HEK293 (cell line): ENCODE data around the gene S1PR2.

Source experiments
- CTCF ChIA-PET: fragments of 350-600 bp; formaldehyde crosslinking; extraction: SDS; loops from one replicate; lab custom pipeline; 2021; ENCODE audit warnings: antibody characterized with exemption; lab: Yijun Ruan, JAX
- POLR2A ChIA-PET: fragments of 300-600 bp; formaldehyde crosslinking; extraction: SDS; loops from one replicate; lab custom pipeline; 2020; ENCODE audit warnings: antibody characterized with exemption, inconsistent platforms; lab: Yijun Ruan, JAX
- H3K27ac ChIP-seq: fragments of 200-500 bp; sonication (Bioruptor generic); 2 replicates; pipeline ENCODE4 v1.5.1; 2014; ENCODE audit warnings: low read depth, low read length, control low read depth, inconsistent platforms; ENCODE audit errors: extremely low read depth
- H3K36me3 ChIP-seq, 2 experiments: fragments of 200-500 bp in 1 of 2; sonication (Bioruptor generic) in 1 of 2; 1 replicate in 1 of 2; 2 replicates in 1 of 2; pipeline ENCODE4 v1.5.1; 2014 to 2017; ENCODE audit warnings: inconsistent platforms in 2 of 2, low read length in 2 of 2; ENCODE audit not compliant: control insufficient read depth in 2 of 2, insufficient read depth in 1 of 2
- H3K4me1 ChIP-seq: fragments of 200-500 bp; sonication (Bioruptor generic); 2 replicates; pipeline ENCODE4 v1.5.1; 2014; ENCODE audit warnings: mild to moderate bottlenecking, low read length, inconsistent platforms; ENCODE audit not compliant: control insufficient read depth, insufficient read depth
- H3K4me3 ChIP-seq: 2 replicates; pipeline ENCODE4 v1.5.1; 2011; ENCODE audit warnings: low read depth, mild to moderate bottlenecking, control low read depth, low read length, moderate library complexity
- H3K9me3 ChIP-seq: fragments of 200-500 bp; sonication (Bioruptor generic); 2 replicates; pipeline ENCODE4 v1.5.1; 2014; ENCODE audit warnings: low read depth, low read length, inconsistent platforms; ENCODE audit not compliant: control insufficient read depth, insufficient read depth
- GLIS1 ChIP-seq: fragments of 450-650 bp; formaldehyde crosslinking; IDR thresholded peaks from 2 replicates; pipeline ENCODE4 v1.5.1; 2016; ENCODE audit warnings: missing biosample characterization, missing genetic modification characterization
- GLIS2 ChIP-seq: fragments of 450-650 bp; formaldehyde crosslinking; IDR thresholded peaks from 2 replicates; pipeline ENCODE4 v1.5.1; 2016; ENCODE audit warnings: missing biosample characterization, missing genetic modification characterization
- KLF10 ChIP-seq: fragments of 450-650 bp; IDR thresholded peaks from 2 replicates; pipeline ENCODE4 v1.5.1; 2018; ENCODE audit warnings: missing biosample characterization, mild to moderate bottlenecking, missing genetic modification characterization
- KLF9 ChIP-seq: fragments of 450-650 bp; formaldehyde crosslinking; IDR thresholded peaks from 2 replicates; pipeline ENCODE4 v1.5.1; 2016; ENCODE audit warnings: missing biosample characterization, missing genetic modification characterization, low read depth
- MZF1 ChIP-seq: fragments of 450-650 bp; formaldehyde crosslinking; IDR thresholded peaks from 2 replicates; pipeline ENCODE4 v1.5.1; 2017; ENCODE audit warnings: missing biosample characterization, missing genetic modification characterization, borderline replicate concordance
- OVOL3 ChIP-seq: fragments of 450-650 bp; formaldehyde crosslinking; IDR thresholded peaks from 2 replicates; pipeline ENCODE4 v1.5.1; 2016; ENCODE audit warnings: missing biosample characterization, missing genetic modification characterization
- REPIN1 ChIP-seq: fragments of 450-650 bp; formaldehyde crosslinking; IDR thresholded peaks from 2 replicates; pipeline ENCODE4 v1.5.1; 2017; ENCODE audit warnings: missing biosample characterization, missing genetic modification characterization, low read depth
- SP2 ChIP-seq: fragments of 450-650 bp; formaldehyde crosslinking; IDR thresholded peaks from 2 replicates; pipeline ENCODE4 v1.5.1; 2016; ENCODE audit warnings: missing biosample characterization, missing genetic modification characterization
- ZEB2 ChIP-seq: fragments of 450-650 bp; formaldehyde crosslinking; IDR thresholded peaks from 2 replicates; pipeline ENCODE4 v1.5.1; 2016; ENCODE audit warnings: missing biosample characterization, missing genetic modification characterization
- ZIC2 ChIP-seq: fragments of 450-650 bp; formaldehyde crosslinking; IDR thresholded peaks from 2 replicates; pipeline ENCODE4 v1.5.1; 2016; ENCODE audit warnings: missing biosample characterization, missing genetic modification characterization
- ZNF121 ChIP-seq: fragments of 450-650 bp; formaldehyde crosslinking; IDR thresholded peaks from 2 replicates; pipeline ENCODE4 v1.5.1; 2016; ENCODE audit warnings: missing biosample characterization, missing genetic modification characterization
- ZNF138 ChIP-seq: fragments of 450-650 bp; formaldehyde crosslinking; IDR thresholded peaks from 2 replicates; pipeline ENCODE4 v1.5.1; 2016; ENCODE audit warnings: missing biosample characterization, missing genetic modification characterization, borderline replicate concordance
- ZNF140 ChIP-seq: fragments of 450-650 bp; formaldehyde crosslinking; IDR thresholded peaks from 2 replicates; pipeline ENCODE4 v1.5.1; 2016; ENCODE audit warnings: missing biosample characterization, missing genetic modification characterization
- ZNF184 ChIP-seq: fragments of 450-650 bp; IDR thresholded peaks from 2 replicates; pipeline ENCODE4 v1.5.1; 2018; ENCODE audit warnings: missing biosample characterization, mild to moderate bottlenecking, missing genetic modification characterization
- ZNF211 ChIP-seq: fragments of 450-650 bp; formaldehyde crosslinking; IDR thresholded peaks from 2 replicates; pipeline ENCODE4 v1.5.1; 2016; ENCODE audit warnings: low read depth, missing biosample characterization, missing genetic modification characterization
- ZNF274 ChIP-seq, 2 experiments: fragments of 200-500 bp in 1 of 2; fragments of 450-650 bp in 1 of 2; sonication (Bioruptor generic) in 1 of 2; formaldehyde crosslinking in 1 of 2; IDR thresholded peaks; 2 replicates each; pipeline versions ENCODE4 v1.5.1 to v1.6.1; 2014 to 2016; ENCODE audit warnings: borderline replicate concordance in 1 of 2, inconsistent platforms in 1 of 2, low read length in 1 of 2, missing biosample characterization in 1 of 2, missing genetic modification characterization in 1 of 2
- ZNF335 ChIP-seq: fragments of 450-650 bp; formaldehyde crosslinking; conservative IDR thresholded peaks from 2 replicates; pipeline ENCODE4 v1.5.1; 2016; ENCODE audit warnings: missing biosample characterization, missing genetic modification characterization
- ZNF473 ChIP-seq: fragments of 450-650 bp; formaldehyde crosslinking; IDR thresholded peaks from 2 replicates; pipeline ENCODE4 v1.5.1; 2017; ENCODE audit warnings: missing biosample characterization, missing genetic modification characterization
- ZNF48 ChIP-seq: fragments of 450-650 bp; formaldehyde crosslinking; IDR thresholded peaks from 2 replicates; pipeline ENCODE4 v1.5.1; 2016; ENCODE audit warnings: missing biosample characterization, missing genetic modification characterization
- ZNF529 ChIP-seq: fragments of 450-650 bp; formaldehyde crosslinking; IDR thresholded peaks from 2 replicates; pipeline ENCODE4 v1.5.1; 2017; ENCODE audit warnings: missing genetic modification characterization, missing biosample characterization; ENCODE audit not compliant: insufficient replicate concordance
- ZNF560 ChIP-seq: fragments of 450-650 bp; formaldehyde crosslinking; IDR thresholded peaks from 2 replicates; pipeline ENCODE4 v1.5.1; 2017; ENCODE audit warnings: missing biosample characterization, missing genetic modification characterization, borderline replicate concordance
- ZNF623 ChIP-seq: fragments of 450-650 bp; formaldehyde crosslinking; IDR thresholded peaks from 2 replicates; pipeline ENCODE4 v1.5.1; 2016; ENCODE audit warnings: missing biosample characterization, missing genetic modification characterization
- ZNF624 ChIP-seq: fragments of 450-650 bp; formaldehyde crosslinking; IDR thresholded peaks from 2 replicates; pipeline ENCODE4 v1.5.1; 2017; ENCODE audit warnings: missing biosample characterization, missing genetic modification characterization
- ZNF658 ChIP-seq: fragments of 450-650 bp; formaldehyde crosslinking; IDR thresholded peaks from 2 replicates; pipeline ENCODE4; 2016; ENCODE audit warnings: missing biosample characterization, missing genetic modification characterization
- ZNF664 ChIP-seq: fragments of 450-650 bp; formaldehyde crosslinking; IDR thresholded peaks from 2 replicates; pipeline ENCODE4 v1.5.1; 2016; ENCODE audit warnings: missing biosample characterization, missing genetic modification characterization
- ZNF776 ChIP-seq: fragments of 450-650 bp; formaldehyde crosslinking; IDR thresholded peaks from 2 replicates; pipeline ENCODE4 v1.5.0; 2017; ENCODE audit warnings: missing biosample characterization, missing genetic modification characterization, borderline replicate concordance
- ZNF830 ChIP-seq: fragments of 450-650 bp; IDR thresholded peaks from 2 replicates; pipeline ENCODE4 v1.5.0; 2018; ENCODE audit warnings: missing biosample characterization, missing genetic modification characterization, low read depth, mild to moderate bottlenecking, moderate library complexity
- ZNF837 ChIP-seq: fragments of 450-650 bp; formaldehyde crosslinking; IDR thresholded peaks from 2 replicates; pipeline ENCODE4 v1.5.1; 2016; ENCODE audit warnings: missing biosample characterization, missing genetic modification characterization
- ZSCAN23 ChIP-seq: fragments of 450-650 bp; formaldehyde crosslinking; IDR thresholded peaks from 2 replicates; pipeline ENCODE4 v1.5.1; 2016; ENCODE audit warnings: missing biosample characterization, missing genetic modification characterization
- TF ChIP-seq, protein P1 (sequence below): fragments of 450-650 bp; formaldehyde crosslinking; IDR thresholded peaks from 2 replicates; pipeline ENCODE4 v1.5.1; 2016; ENCODE audit warnings: missing biosample characterization, missing genetic modification characterization
- TF ChIP-seq, protein P2 (sequence below): sonication (generic); formaldehyde crosslinking; IDR thresholded peaks from 2 replicates; pipeline ENCODE4 v1.8.1; 2022; ENCODE audit warnings: mild to moderate bottlenecking, moderate library complexity, missing genetic modification reagents
- TF ChIP-seq, protein P3 (sequence below): fragments of 450-650 bp; formaldehyde crosslinking; IDR thresholded peaks from 2 replicates; pipeline ENCODE4 v1.5.1; 2016; ENCODE audit warnings: missing biosample characterization, missing genetic modification characterization
- TF ChIP-seq, protein P4 (sequence below): fragments of 450-650 bp; IDR thresholded peaks from 2 replicates; pipeline ENCODE4 v1.5.1; 2018; ENCODE audit warnings: missing biosample characterization, missing genetic modification characterization

The S1PR2 gene

DNA sequence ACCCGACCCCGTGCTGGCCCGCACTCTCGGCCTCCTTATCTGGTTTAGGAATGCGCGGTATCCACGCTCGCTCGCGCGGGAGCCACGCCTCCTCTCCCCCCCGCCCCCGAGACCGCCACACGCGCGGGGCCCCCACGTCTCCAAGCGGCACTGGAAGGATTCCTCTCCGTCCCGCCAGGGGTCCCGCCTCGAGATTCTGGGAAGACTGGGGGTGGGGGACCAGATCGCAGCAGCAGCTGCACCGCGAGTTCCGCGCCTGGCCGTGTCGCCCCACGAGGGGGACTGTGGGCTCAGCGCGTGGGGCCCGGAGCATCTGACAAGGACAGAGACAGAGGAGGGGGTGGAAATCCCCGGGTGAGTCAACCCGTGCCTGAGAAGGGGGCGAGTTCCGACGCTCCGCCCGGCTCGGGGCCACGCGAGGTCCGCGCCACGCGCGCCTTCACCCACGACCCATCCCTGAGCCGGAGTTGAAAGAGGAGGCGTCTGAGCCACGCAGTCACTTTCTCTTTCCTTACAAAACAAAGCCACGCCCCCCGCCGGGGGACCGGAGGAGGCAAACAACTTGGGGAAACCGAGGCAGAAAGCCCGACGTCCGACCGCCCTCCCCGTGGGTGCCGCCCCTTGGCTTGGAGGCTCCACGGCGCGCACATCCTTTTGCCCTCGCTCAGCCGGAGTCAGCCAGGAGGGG lies 814 bp downstream of the S1PR2 start (continued):
- TF ChIP-seq ZNF560 (tag by site-specific recombination) = no peak
- TF ChIP-seq ZNF624 (tag by site-specific recombination) = no peak
- TF ChIP-seq REPIN1 (tag by site-specific recombination) = no peak
- TF ChIP-seq GLIS2 = peak; percentile 53
- no peak for TF ChIP-seq MZF1
- TF ChIP-seq, protein P1, sequence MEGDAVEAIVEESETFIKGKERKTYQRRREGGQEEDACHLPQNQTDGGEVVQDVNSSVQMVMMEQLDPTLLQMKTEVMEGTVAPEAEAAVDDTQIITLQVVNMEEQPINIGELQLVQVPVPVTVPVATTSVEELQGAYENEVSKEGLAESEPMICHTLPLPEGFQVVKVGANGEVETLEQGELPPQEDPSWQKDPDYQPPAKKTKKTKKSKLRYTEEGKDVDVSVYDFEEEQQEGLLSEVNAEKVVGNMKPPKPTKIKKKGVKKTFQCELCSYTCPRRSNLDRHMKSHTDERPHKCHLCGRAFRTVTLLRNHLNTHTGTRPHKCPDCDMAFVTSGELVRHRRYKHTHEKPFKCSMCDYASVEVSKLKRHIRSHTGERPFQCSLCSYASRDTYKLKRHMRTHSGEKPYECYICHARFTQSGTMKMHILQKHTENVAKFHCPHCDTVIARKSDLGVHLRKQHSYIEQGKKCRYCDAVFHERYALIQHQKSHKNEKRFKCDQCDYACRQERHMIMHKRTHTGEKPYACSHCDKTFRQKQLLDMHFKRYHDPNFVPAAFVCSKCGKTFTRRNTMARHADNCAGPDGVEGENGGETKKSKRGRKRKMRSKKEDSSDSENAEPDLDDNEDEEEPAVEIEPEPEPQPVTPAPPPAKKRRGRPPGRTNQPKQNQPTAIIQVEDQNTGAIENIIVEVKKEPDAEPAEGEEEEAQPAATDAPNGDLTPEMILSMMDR (tag by site-specific recombination) = peak; percentile 37
- TF ChIP-seq, protein P2, sequence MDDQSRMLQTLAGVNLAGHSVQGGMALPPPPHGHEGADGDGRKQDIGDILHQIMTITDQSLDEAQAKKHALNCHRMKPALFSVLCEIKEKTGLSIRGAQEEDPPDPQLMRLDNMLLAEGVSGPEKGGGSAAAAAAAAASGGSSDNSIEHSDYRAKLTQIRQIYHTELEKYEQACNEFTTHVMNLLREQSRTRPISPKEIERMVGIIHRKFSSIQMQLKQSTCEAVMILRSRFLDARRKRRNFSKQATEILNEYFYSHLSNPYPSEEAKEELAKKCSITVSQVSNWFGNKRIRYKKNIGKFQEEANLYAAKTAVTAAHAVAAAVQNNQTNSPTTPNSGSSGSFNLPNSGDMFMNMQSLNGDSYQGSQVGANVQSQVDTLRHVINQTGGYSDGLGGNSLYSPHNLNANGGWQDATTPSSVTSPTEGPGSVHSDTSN (CRISPR knock-in tag) = peak; percentile 42; the same call in 1 of the 2 replicates
- TF ChIP-seq ZNF184 (tag by site-specific recombination) = no peak
- TF ChIP-seq OVOL3 (tag by site-specific recombination) = no peak
- TF ChIP-seq KLF10 (tag by site-specific recombination) = peak; percentile 40; the same call in 1 of the 2 replicates
- no peak for TF ChIP-seq ZNF664 (tag by site-specific recombination)
- peak; percentile 15; the same call in 1 of the 2 replicates for TF ChIP-seq GLIS1
- TF ChIP-seq, protein P3, sequence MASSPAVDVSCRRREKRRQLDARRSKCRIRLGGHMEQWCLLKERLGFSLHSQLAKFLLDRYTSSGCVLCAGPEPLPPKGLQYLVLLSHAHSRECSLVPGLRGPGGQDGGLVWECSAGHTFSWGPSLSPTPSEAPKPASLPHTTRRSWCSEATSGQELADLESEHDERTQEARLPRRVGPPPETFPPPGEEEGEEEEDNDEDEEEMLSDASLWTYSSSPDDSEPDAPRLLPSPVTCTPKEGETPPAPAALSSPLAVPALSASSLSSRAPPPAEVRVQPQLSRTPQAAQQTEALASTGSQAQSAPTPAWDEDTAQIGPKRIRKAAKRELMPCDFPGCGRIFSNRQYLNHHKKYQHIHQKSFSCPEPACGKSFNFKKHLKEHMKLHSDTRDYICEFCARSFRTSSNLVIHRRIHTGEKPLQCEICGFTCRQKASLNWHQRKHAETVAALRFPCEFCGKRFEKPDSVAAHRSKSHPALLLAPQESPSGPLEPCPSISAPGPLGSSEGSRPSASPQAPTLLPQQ (tag by site-specific recombination) = no peak
- no peak for TF ChIP-seq ZNF140
- no peak for TF ChIP-seq ZNF658 (tag by site-specific recombination)
- peak; percentile 51; the same call in 1 of the 2 replicates for TF ChIP-seq KLF9 (tag by site-specific recombination)
- peak; percentile 35 for TF ChIP-seq SP2 (tag by site-specific recombination)
- TF ChIP-seq, all 188 proteins: peak for 14

DNA sequence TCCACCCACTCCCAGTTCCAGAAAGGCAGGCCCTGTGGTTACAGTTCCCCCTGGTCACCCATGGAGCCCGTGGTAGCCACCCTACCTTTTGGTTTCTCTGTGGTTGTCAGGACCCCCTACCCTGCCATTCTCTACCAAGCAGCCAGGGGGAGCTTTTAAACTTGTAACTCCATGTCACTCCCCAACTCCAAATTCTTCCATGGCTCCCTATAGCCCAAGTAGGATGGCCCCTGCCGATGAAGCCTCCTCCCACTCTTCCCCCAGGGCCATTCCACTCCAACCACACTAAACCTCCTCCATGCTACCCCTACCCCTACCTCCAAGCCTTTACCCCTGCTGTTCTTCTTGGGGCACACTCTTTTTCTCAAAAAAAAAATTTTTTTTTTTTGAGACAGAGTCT lies 2.2 kb downstream of the S1PR2 start:
- Histone ChIP-seq H3K9me3 (no peaks in the 10 kb centered on the region), H3K4me1 (no peaks in the 10 kb centered on the region), H3K27ac (no peak overlapping the region), H3K36me3 (peaks cover 0 to 8% of the 10 kb centered on the region in 2 experiments; a peak in 1 of 3 replicates), H3K4me3 (no peak overlapping the region)
- CTCF ChIA-PET = interaction anchor here (0.6 to 4.7 kb wide), 8 partner anchors 9 to 163 kb away, joined by 3 to 38 read pairs (median 3); no protein-coding TSS in a partner anchor
- POLR2A ChIA-PET = interaction anchor here (1.8 kb wide), 1 partner anchor 34 kb away, joined by 8 read pairs; the partner anchor contains the start of gene DNMT1
- no peak for TF ChIP-seq ZNF473 (tag by site-specific recombination)
- no peak for TF ChIP-seq ZNF623
- TF ChIP-seq ZNF121 = peak; percentile 96; the same call in 1 of the 2 replicates
- TF ChIP-seq ZNF776 = no peak
- TF ChIP-seq, protein P4, sequence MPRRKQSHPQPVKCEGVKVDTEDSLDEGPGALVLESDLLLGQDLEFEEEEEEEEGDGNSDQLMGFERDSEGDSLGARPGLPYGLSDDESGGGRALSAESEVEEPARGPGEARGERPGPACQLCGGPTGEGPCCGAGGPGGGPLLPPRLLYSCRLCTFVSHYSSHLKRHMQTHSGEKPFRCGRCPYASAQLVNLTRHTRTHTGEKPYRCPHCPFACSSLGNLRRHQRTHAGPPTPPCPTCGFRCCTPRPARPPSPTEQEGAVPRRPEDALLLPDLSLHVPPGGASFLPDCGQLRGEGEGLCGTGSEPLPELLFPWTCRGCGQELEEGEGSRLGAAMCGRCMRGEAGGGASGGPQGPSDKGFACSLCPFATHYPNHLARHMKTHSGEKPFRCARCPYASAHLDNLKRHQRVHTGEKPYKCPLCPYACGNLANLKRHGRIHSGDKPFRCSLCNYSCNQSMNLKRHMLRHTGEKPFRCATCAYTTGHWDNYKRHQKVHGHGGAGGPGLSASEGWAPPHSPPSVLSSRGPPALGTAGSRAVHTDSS (tag by site-specific recombination) = no peak
- TF ChIP-seq ZIC2 (tag by site-specific recombination) = peak; percentile 18; the same call in 1 of the 2 replicates
- no peak for TF ChIP-seq ZNF529 (tag by site-specific recombination)
- TF ChIP-seq ZNF211 (tag by site-specific recombination) = no peak
- TF ChIP-seq GLIS1 = no peak
- no peak for TF ChIP-seq ZSCAN23 (tag by site-specific recombination)
- TF ChIP-seq ZNF830 (tag by site-specific recombination) = no peak
- no peak for TF ChIP-seq ZNF837 (tag by site-specific recombination)
- TF ChIP-seq ZNF335 = no peak
- TF ChIP-seq ZNF274 (IDR thresholded peaks at IDR 0.05; ENCODE audit: low read length) = no peak
- no peak for TF ChIP-seq ZNF274 (tag by site-specific recombination; IDR thresholded peaks at IDR 0.05; ENCODE audit: borderline replicate concordance)
- no peak for TF ChIP-seq ZNF48 (tag by site-specific recombination)
- no peak for TF ChIP-seq ZNF138 (tag by site-specific recombination)
- no peak for TF ChIP-seq OVOL3 (tag by site-specific recombination)
- no peak for TF ChIP-seq ZEB2 (tag by site-specific recombination)
